Measurements from ENCODE around the gene SIGLEC8.

Gene SIGLEC8

DNA sequence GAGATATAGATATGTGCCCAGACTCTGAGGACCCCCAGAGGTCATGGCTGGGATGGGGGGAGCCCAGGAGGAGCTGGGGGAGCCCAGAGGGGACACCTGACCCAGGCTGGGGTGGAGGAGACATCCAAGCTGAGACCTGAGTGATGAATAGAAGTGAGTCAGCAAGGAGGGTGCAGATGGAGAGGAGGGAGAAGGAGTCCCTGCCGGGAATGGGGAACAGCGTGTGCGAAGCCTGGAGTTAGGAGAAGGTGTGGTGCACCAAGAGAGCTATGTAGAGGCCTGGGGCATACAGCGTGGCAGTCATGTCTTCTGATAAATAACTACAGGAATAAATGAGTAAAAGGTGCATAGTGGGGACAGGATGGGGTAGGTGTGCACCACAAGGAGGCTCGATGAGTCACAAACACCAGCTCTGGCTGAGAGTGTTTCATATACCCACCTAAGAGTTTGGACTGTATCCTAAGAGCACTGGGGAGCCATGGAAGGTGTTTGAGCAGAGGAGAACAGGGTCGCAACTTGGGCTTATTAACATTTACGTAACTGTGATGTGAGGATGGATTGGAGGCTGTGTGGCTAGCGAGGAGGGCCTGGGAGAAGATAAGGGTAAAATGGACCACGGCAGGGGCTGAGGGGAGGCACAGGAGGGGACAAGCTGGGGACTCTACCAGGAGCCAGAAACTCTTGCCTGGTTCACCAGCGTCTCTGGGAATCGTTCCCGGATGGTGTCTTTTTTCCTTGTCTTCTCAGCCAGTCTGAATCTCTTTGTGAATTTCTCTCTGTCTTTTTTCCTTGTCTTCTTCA, 21.5 kb upstream of the SIGLEC8 start:
- no peak overlapping the region for H4K91ac ChIP-seq (ENCODE audit: low read depth, low read length)
- DNase-seq: no peak
- H3K18ac ChIP-seq (ENCODE audit: low read length): no peak overlapping the region
- H3K4me2 ChIP-seq (ENCODE audit: low read length): no peak overlapping the region
- WGBS (ENCODE audit: extremely low coverage, insufficient coverage, insufficient read length): no CpG with 5 or more reads among the region's 12 CpGs
- H4K12ac ChIP-seq (ENCODE audit: low read depth, low read length): no peak overlapping the region
- no peak overlapping the region for H3K4me3 ChIP-seq (ENCODE audit: low read depth, low read length)
- no peak overlapping the region for H4K8ac ChIP-seq (ENCODE audit: low read depth, low read length)
- no peaks in the 10 kb centered on the region for H3K79me1 ChIP-seq (ENCODE audit: low read length)
- no peak overlapping the region for H2BK5ac ChIP-seq (ENCODE audit: low read depth, low read length, poor library complexity)
- no peak overlapping the region for H3K27ac ChIP-seq (ENCODE audit: low read depth, low read length)
- no peak overlapping the region for H2AFZ ChIP-seq (ENCODE audit: insufficient read depth, low read length, poor library complexity)
- no peak overlapping the region for H3K4ac ChIP-seq (ENCODE audit: low read depth, low read length)
- no peak overlapping the region for H2AK5ac ChIP-seq (ENCODE audit: low read length)
- no peak overlapping the region for H2BK12ac ChIP-seq (ENCODE audit: low read length)
- H2BK120ac ChIP-seq (ENCODE audit: insufficient read depth, low read length, poor library complexity): no peak overlapping the region
- no peaks in the 10 kb centered on the region for H3K79me2 ChIP-seq (ENCODE audit: control insufficient read depth, insufficient read depth, low read length, poor library complexity)
- H3K14ac ChIP-seq (ENCODE audit: low read length): no peak overlapping the region
- H3K9me3 ChIP-seq (ENCODE audit: insufficient read depth, low read depth, low read length): peaks cover 46% of the 10 kb centered on the region
- no peak overlapping the region for H3K9ac ChIP-seq (ENCODE audit: low read length)
- H3K4me1 ChIP-seq (ENCODE audit: control insufficient read depth in 1 of 2, insufficient read depth in 2 of 2, low read length in 2 of 2): no peaks in the 10 kb centered on the region
- no peak overlapping the region for H3K23ac ChIP-seq (ENCODE audit: low read length)
- H3K27me3 ChIP-seq (ENCODE audit: insufficient read depth, low read length): no peaks in the 10 kb centered on the region
- H3K36me3 ChIP-seq (ENCODE audit: control insufficient read depth in 1 of 2, insufficient read depth in 2 of 2, low read length in 2 of 2): no peaks in the 10 kb centered on the region

DNA sequence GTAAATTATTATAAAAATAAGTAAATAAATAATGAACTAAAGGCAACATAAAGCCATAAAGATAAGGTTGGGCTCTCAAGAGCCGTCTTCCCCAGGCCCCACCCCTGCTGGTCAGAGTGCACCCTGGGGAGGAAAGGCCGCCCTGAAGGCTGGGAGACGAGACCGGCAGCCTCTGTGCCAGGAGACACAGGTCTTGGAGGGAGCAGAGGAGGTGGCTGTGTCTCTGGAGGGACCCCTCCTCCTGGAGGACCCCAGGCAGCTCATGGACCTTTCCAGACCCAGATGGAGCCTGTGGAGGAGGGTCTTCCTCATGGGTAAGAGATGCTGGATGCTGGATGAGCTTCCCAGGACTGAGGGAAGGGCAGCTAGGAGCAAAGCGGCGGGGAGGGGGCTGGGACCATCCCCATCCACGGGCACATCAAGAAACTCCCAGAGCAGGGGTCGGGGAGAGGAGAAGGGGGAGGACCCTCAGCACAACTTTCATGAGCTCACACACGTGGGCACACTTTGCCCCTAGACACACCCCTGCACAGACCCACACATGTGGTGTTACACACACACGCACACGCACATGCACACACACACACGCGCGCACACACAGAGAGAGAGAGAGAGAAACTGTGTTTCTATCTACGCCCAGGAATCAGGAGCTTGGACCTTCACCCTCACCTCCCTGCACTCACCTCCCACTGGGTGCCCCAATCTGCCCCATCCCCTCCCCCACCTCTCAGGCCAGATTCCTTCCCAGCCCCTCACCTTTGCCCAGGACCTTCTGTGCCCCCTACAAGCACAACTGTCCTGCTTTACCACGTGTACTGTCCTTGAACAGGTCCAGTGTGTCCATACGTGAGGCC, 20.4 kb upstream of the SIGLEC8 start, which contains the start of gene CEACAM18:
CEACAM18 (plus strand) TSS at position 159 of the 854 bp plus-strand sequence.
- Histone ChIP-seq H3K23ac (ENCODE audit: low read length) (no peak within 1 kb of the TSS), H3K4me1 (ENCODE audit: control insufficient read depth in 1 of 2, insufficient read depth in 2 of 2, low read length in 2 of 2) (no peaks in the 10 kb centered on the region), H3K9me3 (ENCODE audit: insufficient read depth, low read depth, low read length) (peaks cover 39% of the 10 kb centered on the region), H3K4ac (ENCODE audit: low read depth, low read length) (no peak within 1 kb of the TSS), H4K12ac (ENCODE audit: low read depth, low read length) (no peak within 1 kb of the TSS), H3K36me3 (ENCODE audit: control insufficient read depth in 1 of 2, insufficient read depth in 2 of 2, low read length in 2 of 2) (no peaks in the 10 kb centered on the region), H3K4me3 (ENCODE audit: low read depth, low read length) (no peak within 1 kb of the TSS), H4K91ac (ENCODE audit: low read depth, low read length) (no peak within 1 kb of the TSS), H4K8ac (ENCODE audit: low read depth, low read length) (no peak within 1 kb of the TSS), H3K9ac (ENCODE audit: low read length) (peak within 1 kb of the TSS; percentile 19), H3K79me1 (ENCODE audit: low read length) (no peaks in the 10 kb centered on the region), H3K4me2 (ENCODE audit: low read length) (no peak within 1 kb of the TSS), H3K27me3 (ENCODE audit: insufficient read depth, low read length) (no peaks in the 10 kb centered on the region), H2AK5ac (ENCODE audit: low read length) (no peak within 1 kb of the TSS), H2BK120ac (ENCODE audit: insufficient read depth, low read length, poor library complexity) (no peak within 1 kb of the TSS), H3K79me2 (ENCODE audit: control insufficient read depth, insufficient read depth, low read length, poor library complexity) (no peaks in the 10 kb centered on the region), H3K14ac (ENCODE audit: low read length) (no peak within 1 kb of the TSS), H3K18ac (ENCODE audit: low read length) (no peak within 1 kb of the TSS), H2BK5ac (ENCODE audit: low read depth, low read length, poor library complexity) (no peak within 1 kb of the TSS), H3K27ac (ENCODE audit: low read depth, low read length) (no peak within 1 kb of the TSS), H2BK12ac (ENCODE audit: low read length) (no peak within 1 kb of the TSS), H2AFZ (ENCODE audit: insufficient read depth, low read length, poor library complexity) (no peak within 1 kb of the TSS)
- no peak for DNase-seq
- WGBS (ENCODE audit: extremely low coverage, insufficient coverage, insufficient read length): no CpG with 5 or more reads among the region's 17 CpGs

DNA sequence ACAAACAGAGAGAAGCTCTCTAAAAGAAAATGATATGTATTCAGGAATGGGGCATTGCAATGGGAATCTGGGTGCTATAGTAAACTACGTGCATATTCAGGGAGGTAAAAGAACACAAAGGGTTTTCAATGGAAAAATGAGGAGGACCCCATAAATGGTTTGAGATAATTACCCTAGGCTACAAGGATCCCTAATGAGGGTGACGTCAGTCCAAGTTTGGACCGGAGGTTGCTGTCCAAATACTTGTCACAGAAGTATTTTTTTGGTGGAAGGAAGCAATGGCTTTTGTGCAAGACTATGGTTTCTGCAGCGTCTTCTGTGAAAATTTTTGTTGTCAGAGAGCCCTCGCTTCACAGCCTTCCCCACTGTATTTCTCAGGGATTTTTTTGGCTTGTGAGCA, 19.1 kb upstream of the SIGLEC8 start:
- no CpG with 5 or more reads among the region's 5 CpGs for WGBS (ENCODE audit: extremely low coverage, insufficient coverage, insufficient read length)
- H3K79me1 ChIP-seq (ENCODE audit: low read length): no peaks in the 10 kb centered on the region
- no peaks in the 10 kb centered on the region for H3K27me3 ChIP-seq (ENCODE audit: insufficient read depth, low read length)
- H3K36me3 ChIP-seq (ENCODE audit: control insufficient read depth in 1 of 2, insufficient read depth in 2 of 2, low read length in 2 of 2): no peaks in the 10 kb centered on the region
- H3K27ac ChIP-seq (ENCODE audit: low read depth, low read length): no peak overlapping the region
- no peak overlapping the region for H2BK5ac ChIP-seq (ENCODE audit: low read depth, low read length, poor library complexity)
- no peak overlapping the region for H3K4ac ChIP-seq (ENCODE audit: low read depth, low read length)
- no peak for DNase-seq
- H3K18ac ChIP-seq (ENCODE audit: low read length): no peak overlapping the region
- no peak overlapping the region for H2AK5ac ChIP-seq (ENCODE audit: low read length)
- H4K8ac ChIP-seq (ENCODE audit: low read depth, low read length): no peak overlapping the region
- H3K79me2 ChIP-seq (ENCODE audit: control insufficient read depth, insufficient read depth, low read length, poor library complexity): no peaks in the 10 kb centered on the region
- no peak overlapping the region for H3K4me2 ChIP-seq (ENCODE audit: low read length)
- H4K91ac ChIP-seq (ENCODE audit: low read depth, low read length): no peak overlapping the region
- peaks cover 31% of the 10 kb centered on the region for H3K9me3 ChIP-seq (ENCODE audit: insufficient read depth, low read depth, low read length)
- no peak overlapping the region for H2BK12ac ChIP-seq (ENCODE audit: low read length)
- H2AFZ ChIP-seq (ENCODE audit: insufficient read depth, low read length, poor library complexity): no peak overlapping the region
- H3K9ac ChIP-seq (ENCODE audit: low read length): no peak overlapping the region
- no peak overlapping the region for H2BK120ac ChIP-seq (ENCODE audit: insufficient read depth, low read length, poor library complexity)
- no peak overlapping the region for H3K23ac ChIP-seq (ENCODE audit: low read length)
- H3K14ac ChIP-seq (ENCODE audit: low read length): no peak overlapping the region
- no peak overlapping the region for H4K12ac ChIP-seq (ENCODE audit: low read depth, low read length)
- H3K4me1 ChIP-seq (ENCODE audit: control insufficient read depth in 1 of 2, insufficient read depth in 2 of 2, low read length in 2 of 2): no peaks in the 10 kb centered on the region
- no peak overlapping the region for H3K4me3 ChIP-seq (ENCODE audit: low read depth, low read length)

DNA sequence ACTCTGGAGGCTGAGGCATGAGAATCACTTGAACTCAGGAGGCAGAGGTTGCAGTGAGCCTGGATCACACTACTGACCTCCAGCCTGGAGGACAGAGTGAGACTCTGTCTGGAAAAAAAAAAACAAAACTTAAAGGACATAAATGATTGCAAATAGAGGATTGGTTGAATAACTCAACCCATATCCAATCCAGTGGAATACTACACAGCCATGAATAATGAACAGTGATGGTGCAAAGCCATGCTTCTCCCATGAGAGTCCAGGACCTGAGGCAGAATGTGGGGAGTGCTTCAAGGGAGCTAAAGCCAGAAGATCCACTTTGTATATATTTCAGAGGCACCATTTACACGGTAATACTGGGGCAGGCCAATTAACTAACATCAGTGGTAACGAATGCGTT, 17.9 kb upstream of the SIGLEC8 start:
- no peaks in the 10 kb centered on the region for H3K79me1 ChIP-seq (ENCODE audit: low read length)
- H3K9me3 ChIP-seq (ENCODE audit: insufficient read depth, low read depth, low read length): peaks cover 27% of the 10 kb centered on the region
- H2BK12ac ChIP-seq (ENCODE audit: low read length): no peak overlapping the region
- H4K8ac ChIP-seq (ENCODE audit: low read depth, low read length): no peak overlapping the region
- H4K91ac ChIP-seq (ENCODE audit: low read depth, low read length): no peak overlapping the region
- H3K23ac ChIP-seq (ENCODE audit: low read length): no peak overlapping the region
- H3K27me3 ChIP-seq (ENCODE audit: insufficient read depth, low read length): no peaks in the 10 kb centered on the region
- H3K14ac ChIP-seq (ENCODE audit: low read length): no peak overlapping the region
- H3K9ac ChIP-seq (ENCODE audit: low read length): no peak overlapping the region
- no peak for DNase-seq
- H2BK5ac ChIP-seq (ENCODE audit: low read depth, low read length, poor library complexity): no peak overlapping the region
- H3K4me1 ChIP-seq (ENCODE audit: control insufficient read depth in 1 of 2, insufficient read depth in 2 of 2, low read length in 2 of 2): no peaks in the 10 kb centered on the region
- no peak overlapping the region for H3K18ac ChIP-seq (ENCODE audit: low read length)
- H2AK5ac ChIP-seq (ENCODE audit: low read length): no peak overlapping the region
- WGBS (ENCODE audit: extremely low coverage, insufficient coverage, insufficient read length): no CpG with 5 or more reads among the region's 3 CpGs
- H4K12ac ChIP-seq (ENCODE audit: low read depth, low read length): no peak overlapping the region
- no peak overlapping the region for H2AFZ ChIP-seq (ENCODE audit: insufficient read depth, low read length, poor library complexity)
- H3K27ac ChIP-seq (ENCODE audit: low read depth, low read length): no peak overlapping the region
- no peak overlapping the region for H3K4me2 ChIP-seq (ENCODE audit: low read length)
- H2BK120ac ChIP-seq (ENCODE audit: insufficient read depth, low read length, poor library complexity): no peak overlapping the region
- H3K4me3 ChIP-seq (ENCODE audit: low read depth, low read length): no peak overlapping the region
- H3K36me3 ChIP-seq (ENCODE audit: control insufficient read depth in 1 of 2, insufficient read depth in 2 of 2, low read length in 2 of 2): no peaks in the 10 kb centered on the region
- no peak overlapping the region for H3K4ac ChIP-seq (ENCODE audit: low read depth, low read length)
- H3K79me2 ChIP-seq (ENCODE audit: control insufficient read depth, insufficient read depth, low read length, poor library complexity): no peaks in the 10 kb centered on the region

Data from trophoblast cell (in vitro differentiated cells and primary cell).